Measurements from ENCODE around the gene COL11A2.

The COL11A2 gene

GRCh38 chr6:33191383-33192104 lies 723 bp downstream of the COL11A2 start:
- FAIRE-seq: no peak

GRCh38 chr6:33190504-33191107 lies 1.7 kb downstream of the COL11A2 start:
- no peak for FAIRE-seq

DNA sequence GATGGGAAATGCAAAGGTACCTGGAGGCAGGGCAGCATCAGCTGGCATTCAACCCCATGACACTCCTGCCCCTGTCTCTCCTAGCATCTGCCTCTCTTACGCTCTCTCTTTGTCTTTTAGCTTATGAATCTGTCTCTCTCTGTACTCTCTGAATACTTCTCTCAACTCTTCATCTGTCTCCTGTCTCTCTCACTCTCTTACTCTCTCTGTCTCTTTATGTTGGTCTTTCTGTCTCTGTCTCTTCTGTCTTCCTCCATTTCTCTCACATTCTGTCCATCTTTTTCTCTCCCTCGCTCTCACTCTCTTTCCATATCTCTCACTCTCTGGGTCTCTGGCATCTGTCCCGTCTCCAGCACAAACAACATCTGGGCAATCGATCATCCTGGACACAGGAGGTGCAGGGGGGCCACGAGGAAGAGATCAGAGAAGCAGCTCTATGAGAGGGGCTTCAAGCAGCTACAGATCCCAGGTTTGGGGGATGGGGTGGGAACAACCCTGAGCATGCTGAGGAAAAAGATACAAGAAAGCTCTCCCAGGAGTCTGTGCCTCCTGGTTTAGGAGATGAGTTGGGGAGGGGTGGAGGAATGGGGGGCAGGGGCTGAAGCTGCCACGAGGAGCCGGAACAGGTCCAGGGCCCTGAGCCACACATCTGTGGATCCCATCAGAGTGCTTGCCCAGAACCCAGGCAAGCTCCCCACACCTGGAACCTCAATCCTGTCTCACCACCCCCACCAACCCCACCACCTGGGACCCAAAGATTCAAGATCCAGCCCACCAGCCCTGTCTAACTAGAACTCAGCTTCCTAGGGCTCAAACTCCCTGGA lies 2.4 kb downstream of the COL11A2 start:
- FAIRE-seq: no peak

DNA sequence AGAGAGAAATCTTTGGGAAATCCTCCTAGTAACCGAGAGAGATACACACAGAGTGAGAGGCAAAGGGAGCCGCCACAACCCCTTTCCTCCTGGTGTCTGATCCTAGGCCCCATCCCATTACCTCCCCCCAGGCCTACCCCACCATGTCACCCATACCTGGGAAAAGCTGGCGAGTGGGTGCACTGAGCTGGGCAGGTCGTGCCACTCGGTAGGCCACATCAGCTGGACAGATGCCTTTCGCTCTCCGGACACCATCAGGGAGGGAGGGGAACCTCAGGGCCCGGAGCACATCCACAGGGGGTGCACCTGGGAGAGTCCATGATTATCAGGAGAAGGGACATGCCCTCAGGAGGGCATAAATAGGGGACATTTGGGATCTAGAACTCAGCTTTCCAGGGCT lies 3.1 kb downstream of the COL11A2 start:
- no peak for FAIRE-seq

DNA sequence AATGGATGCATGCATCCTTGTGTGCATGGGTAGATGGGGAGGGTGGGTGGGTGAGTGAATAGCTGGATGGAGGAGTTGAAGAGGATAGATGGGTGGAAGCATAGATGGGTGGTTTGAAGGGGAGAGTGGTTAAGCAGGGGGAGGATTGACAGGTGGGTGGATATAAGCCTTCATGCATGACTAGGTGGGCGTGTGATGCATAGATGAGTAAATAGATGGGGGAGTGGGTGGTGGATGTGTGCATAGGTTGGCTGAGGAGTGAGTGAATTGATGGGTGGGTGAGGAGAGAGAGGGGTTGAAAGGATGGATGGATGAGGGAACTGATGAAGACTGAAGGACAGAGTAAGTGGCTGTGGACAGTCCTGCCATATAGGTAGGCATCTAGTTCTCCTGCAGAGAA lies 4.5 kb downstream of the COL11A2 start:
- FAIRE-seq: no peak

- FAIRE-seq: no peak
Measured at GRCh38 chr6:33185654-33186187, 6.5 kb downstream of the COL11A2 start.

DNA sequence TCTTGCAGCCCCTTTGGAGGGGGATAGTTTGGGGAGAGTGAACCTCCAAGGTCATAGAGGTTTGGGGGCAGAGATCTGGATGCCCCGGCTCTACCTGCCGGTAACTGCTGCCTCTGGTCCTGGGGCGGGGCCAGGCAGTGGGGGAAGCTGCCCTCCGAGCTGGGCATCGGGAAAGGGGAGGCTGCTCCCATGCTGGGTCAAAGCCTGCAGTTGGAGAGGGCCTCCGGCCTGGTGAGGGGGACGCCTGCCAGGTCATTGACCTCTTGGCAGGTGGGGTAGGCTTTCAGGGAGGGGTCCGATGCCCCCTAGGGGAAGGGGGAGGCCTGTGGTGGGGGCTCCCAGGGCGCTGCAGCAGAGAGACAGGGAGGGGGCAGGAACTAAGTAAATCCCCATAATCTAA lies 7.1 kb downstream of the COL11A2 start:
- no peak for FAIRE-seq

DNA sequence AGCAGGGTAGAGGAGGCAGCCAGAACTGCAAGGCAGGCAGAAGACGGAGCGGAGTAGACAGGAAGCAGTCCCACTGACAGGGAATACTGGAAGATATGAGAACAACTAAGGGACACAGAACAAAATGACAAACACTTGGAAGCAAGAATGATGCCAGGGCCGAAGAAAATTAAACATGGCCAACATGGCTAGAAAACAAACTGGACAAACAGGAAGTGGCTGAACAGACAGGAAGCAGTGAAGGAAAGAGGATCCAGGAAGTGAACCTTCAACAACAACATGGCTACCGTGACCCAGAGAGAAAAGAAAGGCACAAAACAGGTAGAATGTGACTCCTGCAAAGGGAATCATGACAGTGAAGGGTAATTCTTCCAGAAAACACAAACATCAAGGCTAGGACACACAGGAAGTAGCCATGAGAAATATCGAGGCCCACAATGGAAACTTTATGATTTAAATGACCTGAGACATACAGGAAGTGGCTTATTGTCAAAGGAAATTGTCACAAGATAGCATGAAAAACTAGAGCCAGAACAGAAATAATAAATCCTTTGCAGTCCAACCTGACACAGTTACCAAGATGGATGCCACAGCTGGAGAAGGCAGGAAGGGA lies 9.1 kb downstream of the COL11A2 start:
- no peak for FAIRE-seq

DNA sequence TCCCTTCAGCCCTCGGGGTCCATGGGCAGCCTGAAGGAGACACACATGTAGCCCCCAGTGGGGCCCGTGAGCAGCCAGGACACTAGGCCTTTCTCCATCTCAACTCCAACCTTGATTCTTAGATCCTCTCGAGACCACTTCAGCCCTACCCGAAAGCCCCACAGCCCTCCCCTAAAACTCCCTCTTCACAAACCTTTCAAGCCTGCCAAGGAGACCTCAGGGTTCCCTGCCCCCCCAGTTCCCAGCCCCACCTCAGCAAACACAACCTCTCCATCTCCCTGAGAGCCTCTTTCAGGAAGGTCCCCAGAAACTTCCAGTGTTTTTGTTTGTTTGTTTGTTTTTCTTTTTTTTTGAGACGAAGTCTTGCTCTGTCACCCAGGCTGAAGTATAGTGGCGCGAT lies 11.1 kb downstream of the COL11A2 start:
- FAIRE-seq: no peak

DNA sequence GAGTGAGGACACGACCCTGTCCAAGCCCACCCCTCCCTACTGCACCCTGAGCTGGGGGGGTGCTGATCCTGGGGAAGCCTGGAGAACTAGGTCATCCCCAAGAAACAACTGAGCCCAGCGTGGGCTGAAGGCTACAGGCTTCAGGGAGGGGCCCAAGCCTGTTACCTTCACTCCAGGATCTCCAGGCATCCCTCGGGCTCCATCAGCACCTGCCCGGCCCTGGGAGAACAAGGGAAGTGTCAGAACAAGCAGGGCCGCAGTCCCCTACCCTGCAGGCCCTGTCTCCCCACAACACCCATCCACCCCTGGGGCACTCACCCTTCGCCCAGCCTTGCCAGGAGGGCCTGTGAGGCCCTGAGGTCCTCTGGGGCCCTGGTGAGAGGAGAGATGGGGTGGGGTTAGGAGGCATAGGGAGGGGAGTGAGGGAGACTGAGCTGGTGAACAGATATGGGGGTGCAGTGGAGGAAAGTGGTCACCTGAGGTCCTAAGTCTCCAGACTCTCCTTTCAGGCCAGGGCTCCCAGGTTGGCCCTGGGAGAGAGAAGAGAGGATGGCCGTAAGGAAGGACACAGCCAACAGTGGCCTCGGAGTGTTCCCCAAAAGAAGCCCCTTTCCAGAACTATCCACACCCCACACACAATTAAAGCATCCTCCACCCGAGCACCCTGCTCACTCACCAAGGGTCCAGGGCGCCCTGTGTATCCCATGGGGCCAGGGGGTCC lies 13.4 kb downstream of the COL11A2 start:
- no peak for FAIRE-seq

- no peak for FAIRE-seq
Measured at GRCh38 chr6:33177552-33178446, 14.5 kb downstream of the COL11A2 start.

GRCh38 chr6:33176906-33177305 lies 15.4 kb downstream of the COL11A2 start:
- no peak for FAIRE-seq

GRCh38 chr6:33175436-33176069 lies 16.7 kb downstream of the COL11A2 start:
- FAIRE-seq: no peak

DNA sequence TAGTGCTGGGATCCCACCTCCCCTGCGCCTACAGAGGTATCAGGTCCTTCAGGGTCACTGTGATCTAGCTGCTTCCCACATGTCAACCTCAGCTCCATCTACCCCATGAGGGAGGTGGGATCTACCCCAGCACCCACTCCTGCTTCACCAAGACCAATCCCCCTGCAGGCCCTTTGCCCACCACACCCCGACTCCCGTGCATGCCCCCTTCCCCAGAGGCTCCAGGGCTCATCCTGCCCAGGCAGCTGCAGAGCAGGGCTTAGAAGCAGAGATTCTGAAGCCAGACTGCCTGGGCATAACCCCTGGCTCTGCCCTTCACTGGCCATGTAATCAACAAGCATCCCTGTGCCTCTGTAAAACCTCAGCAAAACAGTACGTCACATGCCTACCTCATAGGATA lies 17.5 kb downstream of the COL11A2 start:
- FAIRE-seq: no peak

GRCh38 chr6:33173535-33174180 lies 18.6 kb downstream of the COL11A2 start:
- FAIRE-seq: no peak

- FAIRE-seq: no peak
Measured at GRCh38 chr6:33172688-33173534, 19.4 kb downstream of the COL11A2 start.

GRCh38 chr6:33171880-33172687 lies 20.2 kb downstream of the COL11A2 start:
- FAIRE-seq: no peak

Measured in endometrium (tissue), 2 donors.